Neural cell (in vitro differentiated cells): Measurements from ENCODE around the gene BICRA.
"Not testable (repeated sequence)": the region's sequence is repeated elsewhere in the genome, so short reads cannot be mapped to it uniquely, and the experiment has no call there.

Experiments used
- EP300 ChIP-seq: fragments of 450-650 bp; conservative IDR thresholded peaks from 2 replicates; pipeline ENCODE4 v1.6.1; 2014; ENCODE audit warnings: antibody characterized with exemption, mild to moderate bottlenecking, moderate library complexity; ENCODE audit not compliant: poor library complexity, severe bottlenecking
- MXI1 ChIP-seq: fragments of 450-650 bp; conservative IDR thresholded peaks from 2 replicates; pipeline ENCODE4 v1.6.1; 2014; ENCODE audit warnings: antibody characterized with exemption, mild to moderate bottlenecking; ENCODE audit not compliant: poor library complexity, severe bottlenecking
- POLR2AphosphoS5 ChIP-seq: IDR thresholded peaks from 2 replicates; pipeline ENCODE4 v1.6.1; 2012
- RAD21 ChIP-seq: fragments of 450-650 bp; conservative IDR thresholded peaks from 2 replicates; pipeline ENCODE4 v1.6.1; 2014; ENCODE audit warnings: antibody characterized with exemption, mild to moderate bottlenecking, moderate library complexity
- REST ChIP-seq: IDR thresholded peaks from 2 replicates; pipeline ENCODE4 v1.6.1; 2012; ENCODE audit warnings: borderline replicate concordance
- TF ChIP-seq, protein P1 (sequence below): fragments of 450-650 bp; IDR thresholded peaks from 2 replicates; pipeline ENCODE4 v1.5.1; 2014; ENCODE audit warnings: antibody characterized with exemption, mild to moderate bottlenecking, moderate library complexity; ENCODE audit not compliant: poor library complexity, severe bottlenecking

GRCh38 chr19:47583161-47583560, 25.8 kb upstream of the BICRA start:
- not testable (repeated sequence) for TF ChIP-seq REST, POLR2AphosphoS5, EP300, RAD21, MXI1
- TF ChIP-seq, protein P1, sequence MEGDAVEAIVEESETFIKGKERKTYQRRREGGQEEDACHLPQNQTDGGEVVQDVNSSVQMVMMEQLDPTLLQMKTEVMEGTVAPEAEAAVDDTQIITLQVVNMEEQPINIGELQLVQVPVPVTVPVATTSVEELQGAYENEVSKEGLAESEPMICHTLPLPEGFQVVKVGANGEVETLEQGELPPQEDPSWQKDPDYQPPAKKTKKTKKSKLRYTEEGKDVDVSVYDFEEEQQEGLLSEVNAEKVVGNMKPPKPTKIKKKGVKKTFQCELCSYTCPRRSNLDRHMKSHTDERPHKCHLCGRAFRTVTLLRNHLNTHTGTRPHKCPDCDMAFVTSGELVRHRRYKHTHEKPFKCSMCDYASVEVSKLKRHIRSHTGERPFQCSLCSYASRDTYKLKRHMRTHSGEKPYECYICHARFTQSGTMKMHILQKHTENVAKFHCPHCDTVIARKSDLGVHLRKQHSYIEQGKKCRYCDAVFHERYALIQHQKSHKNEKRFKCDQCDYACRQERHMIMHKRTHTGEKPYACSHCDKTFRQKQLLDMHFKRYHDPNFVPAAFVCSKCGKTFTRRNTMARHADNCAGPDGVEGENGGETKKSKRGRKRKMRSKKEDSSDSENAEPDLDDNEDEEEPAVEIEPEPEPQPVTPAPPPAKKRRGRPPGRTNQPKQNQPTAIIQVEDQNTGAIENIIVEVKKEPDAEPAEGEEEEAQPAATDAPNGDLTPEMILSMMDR, result not testable (repeated sequence)
